ENCODE results near the gene FHIP1A. TPM values are rescaled to one million over a fixed set of nuclear protein-coding genes. Genes with fewer than 3 reads are reported as not detected.

FHIP1A gene
- total RNA-seq, 1 experiment from 2014 or later = 24.9 TPM

GRCh38 chr4:151434183-151434860 is 25.3 kb downstream of the FHIP1A start:
- no peak overlapping the region for H3K4me2 ChIP-seq (ENCODE audit: insufficient read depth, insufficient read length, low read length)
- no peak for DNase-seq

More at GRCh38 chr4:151434183-151434860, 25.3 kb downstream of the FHIP1A start:
- Histone ChIP-seq H4K20me1 (ENCODE audit: control insufficient read depth, insufficient read depth, insufficient read length) (no peaks in the 10 kb centered on the region), H2BK120ac (ENCODE audit: low read depth, low read length, poor library complexity, severe bottlenecking) (no peak overlapping the region), H2BK15ac (ENCODE audit: low read depth, low read length) (no peak overlapping the region), H3K27ac (ENCODE audit: insufficient read length, low read depth, low read length) (no peak overlapping the region), H2BK12ac (ENCODE audit: insufficient read length, low read depth, low read length) (no peak overlapping the region), H3K27me3 (ENCODE audit: insufficient read depth, low read length) (no peaks in the 10 kb centered on the region), H3T11ph (ENCODE audit: low read length) (no peak overlapping the region), H3K23ac (ENCODE audit: insufficient read length, low read depth, low read length) (no peak overlapping the region), H4K5ac (ENCODE audit: insufficient read length, low read depth, low read length) (no peak overlapping the region), H2AK5ac (ENCODE audit: insufficient read length, low read length) (no peak overlapping the region), H3K14ac (ENCODE audit: insufficient read depth, low read length) (no peak overlapping the region), H2AFZ (ENCODE audit: low read length) (no peak overlapping the region), H3K9ac (ENCODE audit: extremely low read depth, insufficient read length, low read length) (no peak overlapping the region), H4K91ac (ENCODE audit: insufficient read length, low read depth, low read length) (no peak overlapping the region), H3K4ac (ENCODE audit: low read depth, low read length) (no peak overlapping the region), H4K8ac (replicated peaks; ENCODE audit: insufficient read length, low read depth, low read length) (no peak overlapping the region), H2BK20ac (ENCODE audit: low read depth, low read length, poor library complexity, severe bottlenecking) (no peak overlapping the region), H3K23me2 (ENCODE audit: insufficient read length, low read depth, low read length, poor library complexity, severe bottlenecking) (no peaks in the 10 kb centered on the region), H3K79me1 (ENCODE audit: insufficient read depth, low read depth, low read length, poor library complexity, severe bottlenecking) (peaks cover 3% of the 10 kb centered on the region), H3K56ac (ENCODE audit: insufficient read length, low read depth, low read length) (no peak overlapping the region), H3K18ac (ENCODE audit: insufficient read length, low read depth, low read length) (no peak overlapping the region), H3K9me3 (ENCODE audit: control insufficient read depth, low read depth, low read length) (no peaks in the 10 kb centered on the region), H3K4me1 (ENCODE audit: insufficient read depth, low read length) (peaks cover 11% of the 10 kb centered on the region), H2BK5ac (ENCODE audit: insufficient read length, low read length) (no peak overlapping the region), H3K79me2 (ENCODE audit: insufficient read depth, low read length) (peaks cover 12% of the 10 kb centered on the region)
- Mint-ChIP-seq H3K9me3 (no peaks in the 10 kb centered on the region), H3K27me3 (ENCODE audit: low read depth) (no peaks in the 10 kb centered on the region), H3K4me1 (peaks cover 37 to 40% of the 10 kb centered on the region in 2 experiments), H3K36me3 (ENCODE audit: insufficient read depth in 1 of 3, low read depth in 3 of 3) (no peaks in the 10 kb centered on the region; a peak in 1 of 7 replicates), H3K4me3 (no peak overlapping the region), H3K27ac (no peak overlapping the region)
- TF ChIP-seq CTCF (conservative IDR thresholded peaks at IDR 0.05) = no peak

All from H9 (cell line).